Fibroblast of villous mesenchyme (primary cell): Measurements from ENCODE around the gene CSNK1E. TPM values are rescaled to one million over a fixed set of nuclear protein-coding genes. Genes with fewer than 3 reads are reported as not detected.

Experiments
- DNase-seq: peaks from one replicate; pipeline ENCODE4 v3.0.0-alpha.2; 2010; ENCODE audit warnings: low read depth
- H3K4me3 ChIP-seq: 2 replicates; pipeline ENCODE4 v1.5.1; 2011; ENCODE audit warnings: low read depth, mild to moderate bottlenecking, low read length
- CTCF ChIP-seq: IDR thresholded peaks from 2 replicates; pipeline ENCODE4 v1.5.1; 2012; ENCODE audit warnings: low read depth, mild to moderate bottlenecking, low read length; ENCODE audit not compliant: insufficient read depth
- total RNA-seq: library from RNA; depleted of rRNA; stranded (reverse); fragments of >200 nt; gene quantifications from 2 replicates; pipeline ENCODE4 v1.2.3, GENCODE V29; 2012

Gene CSNK1E
- total RNA-seq, 1 donor = 145 TPM

GRCh38 chr22:38300946-38301345 is 16.3 kb downstream of the CSNK1E start:
- DNase-seq = no peak
- no peak overlapping the region for H3K4me3 ChIP-seq
- TF ChIP-seq CTCF = no peak

GRCh38 chr22:38300197-38300945 is 16.9 kb downstream of the CSNK1E start:
- no peak for DNase-seq
- TF ChIP-seq CTCF = no peak
- H3K4me3 ChIP-seq = no peak overlapping the region

GRCh38 chr22:38299770-38300102 is 17.5 kb downstream of the CSNK1E start:
- TF ChIP-seq CTCF = no peak

GRCh38 chr22:38298312-38299005 is 18.8 kb downstream of the CSNK1E start:
- peak; percentile 79 for DNase-seq
- no peak overlapping the region for H3K4me3 ChIP-seq
- peak; percentile 54 for TF ChIP-seq CTCF

More at GRCh38 chr22:38299770-38300102, 17.5 kb downstream of the CSNK1E start:
- DNase-seq = no peak
- no peak overlapping the region for H3K4me3 ChIP-seq

- no peak for DNase-seq
- no peak for TF ChIP-seq CTCF
- no peak overlapping the region for H3K4me3 ChIP-seq
These were observed 20.9 kb downstream of the CSNK1E start for GRCh38 chr22:38296372-38296771.

GRCh38 chr22:38295863-38296262 is 21.4 kb downstream of the CSNK1E start:
- TF ChIP-seq CTCF = no peak
- no peak overlapping the region for H3K4me3 ChIP-seq
- DNase-seq = no peak
